GM15510 (cell line): Measurements from ENCODE around the gene SWSAP1.

Source experiments
- POLR2A ChIP-seq: IDR thresholded peaks from 3 replicates; pipeline ENCODE4 v1.6.1; 2011; ENCODE audit warnings: borderline replicate concordance; ENCODE audit not compliant: insufficient read length; ENCODE audit errors: extremely low read depth

Gene SWSAP1

GRCh38 chr19:11416346-11417052 is 42.0 kb downstream of the SWSAP1 start:
- no peak for TF ChIP-seq POLR2A

- no peak for TF ChIP-seq POLR2A
Measured at GRCh38 chr19:11418094-11418548, 43.7 kb downstream of the SWSAP1 start.

- no peak for TF ChIP-seq POLR2A
Measured at GRCh38 chr19:11418549-11419506, 44.4 kb downstream of the SWSAP1 start, which contains the start of gene RGL3. RGL3 (minus strand) TSS chr19:11419314; CDS start chr19:11419278, 36 bp downstream.

GRCh38 chr19:11420429-11421370 is 46.2 kb downstream of the SWSAP1 start:
- TF ChIP-seq POLR2A = no peak

GRCh38 chr19:11421371-11422098 is 47.1 kb downstream of the SWSAP1 start:
- no peak for TF ChIP-seq POLR2A

GRCh38 chr19:11422163-11423065 is 47.9 kb downstream of the SWSAP1 start:
- no peak for TF ChIP-seq POLR2A

GRCh38 chr19:11423164-11423790 is 48.8 kb downstream of the SWSAP1 start:
- TF ChIP-seq POLR2A = no peak

GRCh38 chr19:11423791-11424181 is 49.3 kb downstream of the SWSAP1 start:
- TF ChIP-seq POLR2A = no peak
